GM18498 (cell line): Measurements from ENCODE around the gene TBX3.

Source experiments
- ATAC-seq: cut with Tn5 transposase; IDR thresholded peaks from one replicate; pipeline ENCODE4 v1.9.1; 2021; ENCODE audit warnings: mild to moderate bottlenecking, moderate library complexity; ENCODE audit not compliant: unreplicated experiment

Gene TBX3

DNA sequence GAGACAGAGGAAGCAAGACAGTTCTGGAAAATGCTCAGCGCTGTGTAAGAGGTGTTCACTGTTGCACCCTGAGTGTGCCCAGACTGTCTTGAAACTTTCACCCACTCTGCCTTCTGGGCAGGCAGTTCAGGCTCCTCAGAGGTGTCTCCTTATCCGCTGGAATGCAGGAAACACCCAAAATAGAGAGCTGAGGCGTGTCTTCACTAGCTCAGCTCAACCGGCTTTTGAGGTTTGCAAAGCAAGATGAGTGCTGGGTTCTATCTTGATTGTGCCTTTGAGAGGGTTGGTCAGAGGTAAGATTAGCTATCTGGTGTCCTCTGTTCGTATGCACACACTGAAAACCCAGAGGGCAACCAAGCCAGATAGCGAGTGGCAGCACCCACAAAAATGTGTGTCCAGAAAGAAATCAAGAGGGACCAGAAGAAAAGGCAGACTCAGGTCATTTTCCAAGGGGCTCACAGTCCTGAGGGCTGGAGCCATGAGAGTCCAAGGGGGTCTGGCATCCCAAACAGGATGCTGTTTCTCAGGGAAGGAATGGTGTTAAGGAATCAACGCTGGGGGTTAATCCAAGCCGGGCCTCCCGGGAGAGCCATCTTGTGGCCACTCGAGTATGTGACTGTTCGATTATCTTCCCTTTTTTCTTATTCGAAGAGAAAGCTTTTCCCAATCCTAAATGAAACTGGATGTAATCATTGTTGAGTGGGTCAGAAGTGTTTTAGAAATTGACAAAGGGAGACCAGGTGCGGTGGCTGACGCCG is 47.1 kb downstream of the TBX3 start:
- ATAC-seq = no peak

DNA sequence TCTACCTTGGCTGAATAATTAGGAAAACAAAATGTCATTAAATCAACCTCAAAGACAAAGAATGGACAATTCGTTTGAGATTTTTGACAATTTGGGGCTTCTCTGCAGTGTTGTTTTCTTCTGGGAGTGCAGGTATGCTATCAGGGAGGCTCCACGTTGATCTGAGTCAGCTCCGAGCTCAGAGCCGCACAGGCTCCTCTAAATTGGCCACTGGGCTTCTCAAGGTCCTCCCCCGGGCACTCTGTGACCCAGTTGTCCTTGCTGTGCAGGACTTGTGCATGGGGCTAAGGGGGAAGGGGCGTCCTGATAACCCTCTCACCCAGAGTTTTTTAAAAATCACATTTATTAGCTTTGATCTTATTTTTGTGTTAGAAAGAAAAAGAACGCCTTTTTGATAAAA is 52.7 kb downstream of the TBX3 start:
- ATAC-seq = no peak

DNA sequence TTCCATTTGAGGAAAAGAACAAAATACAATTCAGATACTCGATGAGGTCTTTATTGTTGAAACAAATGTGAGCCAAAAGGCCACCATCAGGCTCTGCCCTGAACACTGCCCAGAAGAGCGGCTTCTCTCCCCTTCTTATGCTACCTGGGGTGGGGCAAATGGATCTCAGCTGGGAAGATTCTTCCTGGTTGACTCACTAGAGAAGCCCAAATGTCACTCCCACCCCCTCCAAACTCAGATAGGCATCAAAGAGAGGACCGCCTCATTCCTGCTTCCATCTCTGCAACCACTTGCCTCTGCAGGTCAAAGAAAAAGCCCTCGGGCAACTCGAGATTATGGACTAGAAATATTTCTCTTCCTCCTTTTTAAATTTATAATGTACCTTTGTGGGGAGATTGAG is 55.8 kb downstream of the TBX3 start:
- ATAC-seq = no peak

DNA sequence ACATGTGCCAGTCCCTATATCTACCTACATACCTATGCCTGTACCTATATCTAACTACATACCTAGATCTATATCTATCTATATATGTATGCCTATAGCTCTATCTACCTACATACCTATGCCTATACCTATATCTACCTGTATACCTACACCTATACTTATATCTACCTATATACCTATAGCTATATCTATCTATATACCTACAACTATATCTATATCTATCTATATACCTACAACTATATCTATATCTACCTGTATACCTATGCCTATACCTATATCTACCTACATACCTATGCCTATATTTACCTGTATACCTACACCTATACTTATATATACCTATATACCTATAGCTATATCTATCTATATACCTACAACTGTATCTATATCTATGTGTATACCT is 56.6 kb downstream of the TBX3 start:
- ATAC-seq = no peak

DNA sequence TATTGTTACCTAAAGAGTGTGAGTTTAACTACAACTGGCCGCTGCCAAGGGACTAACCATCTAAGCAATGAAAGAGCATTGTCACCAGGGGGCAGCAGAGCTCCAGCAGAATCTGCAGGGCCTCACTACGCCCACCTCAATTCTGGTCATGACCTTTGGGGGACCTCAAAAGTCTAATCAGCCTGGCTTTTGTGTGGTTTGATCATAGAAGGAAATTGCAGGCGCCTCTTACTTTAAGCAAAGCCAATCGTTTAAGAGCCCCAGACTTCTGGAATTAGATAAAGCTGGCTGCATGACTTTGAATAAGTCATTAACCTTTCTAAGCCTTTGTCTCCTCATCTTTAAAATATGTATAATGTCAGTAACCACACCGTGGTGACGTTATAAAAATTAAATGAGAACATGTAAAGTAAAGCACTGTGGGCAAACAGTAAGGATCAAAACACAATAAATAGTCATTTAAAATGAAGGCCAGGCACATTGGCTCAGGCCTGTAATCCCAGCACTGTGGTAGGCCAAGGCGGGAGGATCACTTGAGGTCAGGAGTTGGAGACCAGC is 58.6 kb downstream of the TBX3 start:
- no peak for ATAC-seq

DNA sequence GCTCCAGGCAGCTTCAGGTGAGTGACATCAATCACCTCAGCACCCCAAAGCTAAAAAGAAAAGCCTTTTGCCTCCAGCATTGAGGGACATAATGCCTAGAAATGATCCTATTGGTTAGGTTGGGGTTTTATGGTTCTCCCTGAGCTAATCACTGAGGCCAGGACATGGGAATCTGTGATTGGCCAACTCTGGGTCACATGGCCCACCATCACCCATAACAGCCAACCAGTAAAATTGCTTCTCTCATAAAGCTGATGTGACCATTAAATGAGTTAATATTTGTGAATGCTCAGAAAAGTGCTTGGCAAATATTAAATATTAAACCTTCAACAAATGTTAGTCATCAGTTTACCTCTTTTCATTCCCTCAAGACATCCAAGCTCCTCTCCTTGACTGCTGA is 60.2 kb downstream of the TBX3 start:
- no peak for ATAC-seq
